SU-DHL-6 (cell line): ENCODE data around the gene AMER2.

ENCODE experiments used
- H2AFZ ChIP-seq: fragments of 200-600 bp; sonication (generic); 2 replicates; pipeline ENCODE4 v1.6.1; 2014; ENCODE audit warnings: low read depth, mild to moderate bottlenecking, moderate library complexity, mixed read lengths, antibody characterized with exemption, low read length; ENCODE audit not compliant: severe bottlenecking
- H3F3A ChIP-seq: fragments of 200-600 bp; shearing (Covaris generic); 2 replicates; pipeline ENCODE4 v1.6.0; 2016; ENCODE audit warnings: antibody characterized with exemption, mild to moderate bottlenecking; ENCODE audit not compliant: insufficient read depth
- H3K27ac ChIP-seq: fragments of 200-600 bp; sonication (generic); 2 replicates; pipeline ENCODE4 v1.5.1; 2016; ENCODE audit warnings: low read depth, mild to moderate bottlenecking, low read length, moderate library complexity, mixed read lengths
- H3K27me3 ChIP-seq: fragments of 200-600 bp; sonication (generic), shearing (Covaris generic); 2 replicates; pipeline ENCODE4 v1.6.0; 2014; ENCODE audit warnings: mild to moderate bottlenecking, low read length
- H3K36me3 ChIP-seq: fragments of 200-600 bp; sonication (generic); 2 replicates; pipeline ENCODE4 v1.6.1; 2014; ENCODE audit warnings: mild to moderate bottlenecking, low read length, mixed read lengths
- H3K4me2 ChIP-seq: fragments of 300-600, 200-600 bp; shearing (Covaris generic), sonication (generic); 2 replicates; pipeline ENCODE4 v1.6.0; 2014; ENCODE audit warnings: low read length, low read depth, mild to moderate bottlenecking; ENCODE audit not compliant: poor library complexity, severe bottlenecking
- H3K4me3 ChIP-seq: fragments of 200-600 bp; sonication (generic); 2 replicates; pipeline ENCODE4 v1.5.1; 2014; ENCODE audit warnings: antibody characterized with exemption, low read length, mild to moderate bottlenecking, mixed read lengths; ENCODE audit not compliant: insufficient read depth, poor library complexity, severe bottlenecking
- H3K79me2 ChIP-seq: fragments of 200-600 bp; sonication (generic); 2 replicates; pipeline ENCODE4 v1.6.1; 2014; ENCODE audit warnings: mild to moderate bottlenecking, low read length, moderate library complexity; ENCODE audit not compliant: insufficient read depth
- H3K9ac ChIP-seq: fragments of 200-600 bp; sonication (generic); 2 replicates; pipeline ENCODE4 v1.7.0; 2014; ENCODE audit warnings: mild to moderate bottlenecking, low read length
- H3K9me2 ChIP-seq: fragments of 200-600 bp; sonication (generic); replicated peaks from 2 replicates; pipeline ENCODE4 v1.6.1; 2014; ENCODE audit warnings: low read length; ENCODE audit not compliant: insufficient read depth
- H3K9me3 ChIP-seq: fragments of 200-600 bp; sonication (generic); 2 replicates; pipeline ENCODE4 v1.6.1; 2014; ENCODE audit warnings: low read length, mixed read lengths; ENCODE audit not compliant: insufficient read depth
- H4K20me1 ChIP-seq: fragments of 200-600 bp; sonication (generic); 2 replicates; pipeline ENCODE4 v1.6.1; 2014; ENCODE audit warnings: low read depth, mild to moderate bottlenecking, antibody characterized with exemption, low read length, moderate library complexity, mixed read lengths
- EZH2phosphoT487 ChIP-seq: fragments of 200-600 bp; sonication (generic), shearing (Covaris generic); conservative IDR thresholded peaks from 2 replicates; pipeline ENCODE4 v1.6.1; 2018; ENCODE audit warnings: mild to moderate bottlenecking, antibody characterized with exemption, low read length, moderate library complexity, mixed read lengths
- TF ChIP-seq, protein P1 (sequence below): fragments of 200-600 bp; sonication (generic); IDR thresholded peaks from one replicate; pipeline ENCODE4 v1.5.1; 2017; ENCODE audit warnings: antibody characterized with exemption, mild to moderate bottlenecking, low read length, moderate library complexity; ENCODE audit not compliant: insufficient read depth, poor library complexity, severe bottlenecking

AMER2 gene

DNA sequence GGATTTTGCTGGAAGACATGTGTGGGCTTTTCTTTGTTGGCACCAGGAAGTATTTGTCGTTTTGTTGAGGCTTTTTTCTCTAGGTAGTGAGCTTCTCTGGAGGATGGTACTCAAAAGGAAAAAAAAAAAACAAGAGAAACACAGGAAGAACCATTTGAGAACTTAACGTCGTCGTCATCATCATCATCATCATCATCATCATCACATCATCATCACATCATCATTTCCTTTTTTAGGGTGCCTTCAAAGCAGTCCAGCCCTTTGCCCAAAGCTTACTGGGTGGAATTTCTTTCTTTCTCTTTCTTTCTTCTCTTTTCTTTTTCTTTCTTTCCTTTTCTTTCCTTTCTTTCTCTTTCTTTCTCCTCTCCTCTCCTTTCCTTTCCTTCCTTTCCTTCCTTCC, 2.2 kb upstream of the AMER2 start:
- Histone ChIP-seq H3K27me3 (no peaks in the 10 kb centered on the region), H3F3A (no peaks in the 10 kb centered on the region)

DNA sequence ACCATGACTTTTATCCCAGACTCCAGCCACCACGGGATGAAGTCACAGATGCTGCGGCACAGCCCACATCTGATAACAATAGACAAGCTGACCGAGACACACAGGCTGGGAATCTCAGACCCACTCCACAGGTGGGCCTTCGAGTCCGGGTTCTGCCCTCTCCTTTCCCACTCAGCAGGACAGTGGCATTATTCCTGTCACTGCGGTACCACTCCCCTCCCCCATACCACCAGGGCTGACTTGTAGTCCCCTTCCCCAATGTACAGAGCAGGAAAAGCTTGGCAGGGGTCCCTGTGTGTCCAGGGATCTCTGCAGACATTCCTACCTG, 179 bp upstream of the AMER2 start:
- H3K9me3 ChIP-seq, result no peaks in the 10 kb centered on the region
- TF ChIP-seq, protein P1, sequence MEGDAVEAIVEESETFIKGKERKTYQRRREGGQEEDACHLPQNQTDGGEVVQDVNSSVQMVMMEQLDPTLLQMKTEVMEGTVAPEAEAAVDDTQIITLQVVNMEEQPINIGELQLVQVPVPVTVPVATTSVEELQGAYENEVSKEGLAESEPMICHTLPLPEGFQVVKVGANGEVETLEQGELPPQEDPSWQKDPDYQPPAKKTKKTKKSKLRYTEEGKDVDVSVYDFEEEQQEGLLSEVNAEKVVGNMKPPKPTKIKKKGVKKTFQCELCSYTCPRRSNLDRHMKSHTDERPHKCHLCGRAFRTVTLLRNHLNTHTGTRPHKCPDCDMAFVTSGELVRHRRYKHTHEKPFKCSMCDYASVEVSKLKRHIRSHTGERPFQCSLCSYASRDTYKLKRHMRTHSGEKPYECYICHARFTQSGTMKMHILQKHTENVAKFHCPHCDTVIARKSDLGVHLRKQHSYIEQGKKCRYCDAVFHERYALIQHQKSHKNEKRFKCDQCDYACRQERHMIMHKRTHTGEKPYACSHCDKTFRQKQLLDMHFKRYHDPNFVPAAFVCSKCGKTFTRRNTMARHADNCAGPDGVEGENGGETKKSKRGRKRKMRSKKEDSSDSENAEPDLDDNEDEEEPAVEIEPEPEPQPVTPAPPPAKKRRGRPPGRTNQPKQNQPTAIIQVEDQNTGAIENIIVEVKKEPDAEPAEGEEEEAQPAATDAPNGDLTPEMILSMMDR, result no peak
- TF ChIP-seq EZH2phosphoT487, result no peak
- H3K79me2 ChIP-seq, result no peaks in the 10 kb centered on the region
- H3K27me3 ChIP-seq, result no peaks in the 10 kb centered on the region
- no peak overlapping the region for H3K27ac ChIP-seq
- no peaks in the 10 kb centered on the region for H4K20me1 ChIP-seq
- H3K36me3 ChIP-seq, result no peaks in the 10 kb centered on the region
- H3K9ac ChIP-seq, result no peak overlapping the region
- no peak overlapping the region for H2AFZ ChIP-seq
- H3K4me2 ChIP-seq, result no peak overlapping the region
- H3F3A ChIP-seq, result no peaks in the 10 kb centered on the region
- no peaks in the 10 kb centered on the region for H3K9me2 ChIP-seq
- no peak overlapping the region for H3K4me3 ChIP-seq

More for the DNA sequence above, 2.2 kb upstream of the AMER2 start:
- H2AFZ ChIP-seq, result no peak overlapping the region
- no peak overlapping the region for H3K4me2 ChIP-seq
- H4K20me1 ChIP-seq, result no peaks in the 10 kb centered on the region
- no peak overlapping the region for H3K9ac ChIP-seq
- TF ChIP-seq, protein P1, result no peak
- TF ChIP-seq EZH2phosphoT487, result no peak
- H3K9me3 ChIP-seq, result no peaks in the 10 kb centered on the region
- no peaks in the 10 kb centered on the region for H3K36me3 ChIP-seq
- H3K27ac ChIP-seq, result no peak overlapping the region
- no peaks in the 10 kb centered on the region for H3K9me2 ChIP-seq
- H3K4me3 ChIP-seq, result no peak overlapping the region
- no peaks in the 10 kb centered on the region for H3K79me2 ChIP-seq

DNA sequence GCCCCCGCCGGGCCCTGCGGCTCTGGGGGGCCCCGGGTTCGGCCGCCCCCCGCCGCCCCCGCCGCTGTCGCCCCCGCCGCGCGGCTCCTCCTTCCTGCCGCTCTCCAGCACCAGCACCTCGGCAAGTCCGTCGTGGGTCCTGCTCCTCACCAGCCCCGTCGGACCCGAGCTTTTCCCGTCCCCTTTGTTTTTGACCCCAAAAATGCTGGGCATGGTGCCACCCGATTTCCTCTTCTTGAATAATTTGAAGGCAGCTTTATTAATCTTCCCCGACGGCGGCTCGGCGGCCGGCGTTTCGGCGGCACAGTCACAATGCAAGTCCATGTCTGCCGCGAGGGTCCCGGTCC, 945 bp downstream of the AMER2 start:
- TF ChIP-seq EZH2phosphoT487, result no peak
- TF ChIP-seq, protein P1, result no peak
- Histone ChIP-seq H3K9me3 (no peaks in the 10 kb centered on the region), H3K36me3 (no peaks in the 10 kb centered on the region), H3F3A (no peaks in the 10 kb centered on the region), H4K20me1 (no peaks in the 10 kb centered on the region), H3K4me3 (no peak overlapping the region), H3K27ac (no peak overlapping the region), H3K9me2 (no peaks in the 10 kb centered on the region), H3K9ac (no peak overlapping the region), H2AFZ (no peak overlapping the region), H3K79me2 (no peaks in the 10 kb centered on the region), H3K27me3 (no peaks in the 10 kb centered on the region), H3K4me2 (no peak overlapping the region)
